ENCODE results near the gene C2.
"Not testable (repeated sequence)": the region's sequence is repeated elsewhere in the genome, so short reads cannot be mapped to it uniquely, and the experiment has no call there.

The C2 gene

GRCh38 chr6:31905041-31905440 lies 22.5 kb upstream of the C2 start:
- Histone ChIP-seq H3K4me1 (peaks cover 0 to 21% (median 16%) of the 10 kb centered on the region in 4 donors), H3K36me3 (peaks cover 0 to 3% (median 0%) of the 10 kb centered on the region in 3 donors), H3K9me3 (no peaks in the 10 kb centered on the region), H3K4me3 (no peak overlapping the region), H3K27ac (no peak overlapping the region), H3K27me3 (no peaks in the 10 kb centered on the region)
- no peak for DNase-seq
- intact Hi-C loops (cut with DNase I; ENCODE audit: low total_unique reads): loop anchor here (5.0 kb wide), 1 partner anchor 47 kb away; no protein-coding TSS in a partner anchor
- TF ChIP-seq CTCF (IDR thresholded peaks at IDR 0.05): no peak

- no peak for TF ChIP-seq CTCF (IDR thresholded peaks at IDR 0.05)
- H3K4me1 ChIP-seq: peaks cover 0 to 21% (median 11%) of the 10 kb centered on the region in 4 donors
- no peak overlapping the region for H3K4me3 ChIP-seq
- no peaks in the 10 kb centered on the region for H3K9me3 ChIP-seq
- H3K36me3 ChIP-seq: no peaks in the 10 kb centered on the region
- H3K27ac ChIP-seq: no peak overlapping the region
- intact Hi-C loops (cut with DNase I; ENCODE audit: low total_unique reads): loop anchor here (5.0 kb wide), 1 partner anchor 46 kb away; no protein-coding TSS in a partner anchor
- no peak for DNase-seq
- H3K27me3 ChIP-seq: no peaks in the 10 kb centered on the region
Measured at GRCh38 chr6:31906122-31906521, 21.4 kb upstream of the C2 start.

GRCh38 chr6:31906727-31907126 lies 20.8 kb upstream of the C2 start:
- not testable (repeated sequence) for H3K27me3 ChIP-seq, H3K9me3 ChIP-seq, H3K4me3 ChIP-seq, H3K36me3 ChIP-seq, DNase-seq, H3K27ac ChIP-seq
- peaks cover 0 to 23% (median 10%) of the 10 kb centered on the region in 4 donors for H3K4me1 ChIP-seq
- intact Hi-C loops (cut with DNase I; ENCODE audit: low total_unique reads): loop anchor here (5.0 kb wide), 1 partner anchor 46 kb away; no protein-coding TSS in a partner anchor

- Histone ChIP-seq H3K4me3 (no peak overlapping the region), H3K27ac (no peak overlapping the region), H3K9me3 (no peaks in the 10 kb centered on the region), H3K27me3 (no peaks in the 10 kb centered on the region), H3K4me1 (peaks cover 0 to 25% (median 10%) of the 10 kb centered on the region in 4 donors), H3K36me3 (no peaks in the 10 kb centered on the region)
- TF ChIP-seq CTCF (IDR thresholded peaks at IDR 0.05): no peak
- DNase-seq: no peak
- intact Hi-C loops (cut with DNase I; ENCODE audit: low total_unique reads): loop anchor here (5.0 kb wide), 1 partner anchor 45 kb away; no protein-coding TSS in a partner anchor
Measured at GRCh38 chr6:31907158-31907813, 20.2 kb upstream of the C2 start.

GRCh38 chr6:31908255-31908654 lies 19.3 kb upstream of the C2 start:
- H3K4me1 ChIP-seq: peaks cover 0 to 16% (median 5%) of the 10 kb centered on the region in 4 donors
- not testable (repeated sequence) for H3K27ac ChIP-seq, H3K9me3 ChIP-seq, H3K27me3 ChIP-seq, H3K36me3 ChIP-seq, DNase-seq, H3K4me3 ChIP-seq
- intact Hi-C loops (cut with DNase I; ENCODE audit: low total_unique reads): loop anchor here (5.0 kb wide), 1 partner anchor 44 kb away; no protein-coding TSS in a partner anchor

GRCh38 chr6:31908791-31909190 lies 18.7 kb upstream of the C2 start:
- no peak for DNase-seq
- intact Hi-C loops (cut with DNase I; ENCODE audit: low total_unique reads): loop anchor here (5.0 kb wide), 1 partner anchor 44 kb away; no protein-coding TSS in a partner anchor
- no peak overlapping the region for H3K27ac ChIP-seq
- no peak for TF ChIP-seq CTCF (IDR thresholded peaks at IDR 0.05)
- H3K9me3 ChIP-seq: no peaks in the 10 kb centered on the region
- no peaks in the 10 kb centered on the region for H3K27me3 ChIP-seq
- H3K4me3 ChIP-seq: no peak overlapping the region
- H3K4me1 ChIP-seq: peaks cover 0 to 13% (median 5%) of the 10 kb centered on the region in 4 donors
- H3K36me3 ChIP-seq: no peaks in the 10 kb centered on the region

GRCh38 chr6:31909298-31909697 lies 18.2 kb upstream of the C2 start:
- intact Hi-C loops (cut with DNase I; ENCODE audit: low total_unique reads): loop anchor here (5.0 kb wide), 1 partner anchor 43 kb away; no protein-coding TSS in a partner anchor

More at GRCh38 chr6:31909298-31909697, 18.2 kb upstream of the C2 start:
- not testable (repeated sequence) for H3K36me3 ChIP-seq, H3K4me3 ChIP-seq, DNase-seq, H3K27me3 ChIP-seq, H3K27ac ChIP-seq, H3K9me3 ChIP-seq
- H3K4me1 ChIP-seq: peaks cover 0 to 13% (median 5%) of the 10 kb centered on the region in 4 donors
